Large intestine (tissue), 3 donors: Measurements from ENCODE around the gene ARMH4. TPM values are rescaled to one million over a fixed set of nuclear protein-coding genes. Genes with fewer than 3 reads are reported as not detected.

Experiments
- DNase-seq, 2 donors: peaks; one replicate each; pipeline versions ENCODE4 v3.0.0 to v3.0.0-alpha.2; 2013
- H3K27ac ChIP-seq: one replicate; pipeline ENCODE4 v1.5.1; 2013; ENCODE audit warnings: low read length
- H3K27me3 ChIP-seq: 2 replicates; pipeline ENCODE4 v1.6.1; 2013; ENCODE audit warnings: low read length; ENCODE audit not compliant: control insufficient read depth, insufficient read depth
- H3K36me3 ChIP-seq: 2 replicates; pipeline ENCODE4 v1.6.1; 2013; ENCODE audit warnings: low read length; ENCODE audit not compliant: control insufficient read depth, insufficient read depth
- H3K4me1 ChIP-seq: one replicate; pipeline ENCODE4 v1.6.1; 2013; ENCODE audit warnings: low read length; ENCODE audit not compliant: control insufficient read depth, insufficient read depth
- H3K4me3 ChIP-seq: one replicate; pipeline ENCODE4 v1.5.1; 2013; ENCODE audit warnings: low read length
- H3K9me3 ChIP-seq: one replicate; pipeline ENCODE4 v1.6.1; 2013; ENCODE audit warnings: mild to moderate bottlenecking, low read depth, low read length, moderate library complexity; ENCODE audit not compliant: control insufficient read depth
- WGBS: methylation state at CpG from one replicate; pipeline ENCODE4 v1.1.5; 2013; ENCODE audit warnings: low lambda C conversion rate; ENCODE audit not compliant: insufficient coverage; 5-methylcytosine and 5-hydroxymethylcytosine counted together
- polyA plus RNA-seq: library from polyadenylated mRNA; unstranded; fragments of 120-200 nt; gene quantifications from one replicate; pipeline ENCODE4 v1.2.1, GENCODE V29; 2013

Gene ARMH4
- polyA plus RNA-seq, 1 donor = 3.8 TPM

GRCh38 chr14:58146399-58146798, 5.6 kb downstream of the ARMH4 start:
- no CpG with 5 or more reads among the region's 1 CpG for WGBS
- H3K27me3 ChIP-seq = peaks cover 22% of the 10 kb centered on the region
- no peak for DNase-seq
- H3K4me1 ChIP-seq = no peaks in the 10 kb centered on the region
- no peak overlapping the region for H3K4me3 ChIP-seq
- no peak overlapping the region for H3K27ac ChIP-seq
- no peaks in the 10 kb centered on the region for H3K9me3 ChIP-seq
- no peaks in the 10 kb centered on the region for H3K36me3 ChIP-seq

- no peak for DNase-seq
Measured at GRCh38 chr14:58145936-58146335, 6.1 kb downstream of the ARMH4 start.

GRCh38 chr14:58143106-58143505, 8.9 kb downstream of the ARMH4 start:
- H3K4me3 ChIP-seq = no peak overlapping the region
- H3K27me3 ChIP-seq = peaks cover under 1% of the 10 kb centered on the region
- WGBS = 57% methylated on average over 1 of the region's 3 CpGs
- H3K27ac ChIP-seq = no peak overlapping the region
- H3K36me3 ChIP-seq = no peaks in the 10 kb centered on the region
- no peak for DNase-seq
- H3K4me1 ChIP-seq = peaks cover 11% of the 10 kb centered on the region
- no peaks in the 10 kb centered on the region for H3K9me3 ChIP-seq

More at GRCh38 chr14:58145936-58146335, 6.1 kb downstream of the ARMH4 start:
- no peak overlapping the region for H3K27ac ChIP-seq
- WGBS = 100% methylated on average over 1 of the region's 1 CpG
- H3K36me3 ChIP-seq = no peaks in the 10 kb centered on the region
- H3K4me1 ChIP-seq = no peaks in the 10 kb centered on the region
- no peaks in the 10 kb centered on the region for H3K9me3 ChIP-seq
- H3K27me3 ChIP-seq = peaks cover 17% of the 10 kb centered on the region
- no peak overlapping the region for H3K4me3 ChIP-seq

GRCh38 chr14:58141893-58142292, 10.1 kb downstream of the ARMH4 start:
- Histone ChIP-seq H3K9me3 (no peaks in the 10 kb centered on the region), H3K36me3 (no peaks in the 10 kb centered on the region), H3K4me1 (peaks cover 11% of the 10 kb centered on the region), H3K4me3 (no peak overlapping the region), H3K27me3 (no peaks in the 10 kb centered on the region), H3K27ac (no peak overlapping the region)
- no peak for DNase-seq

- H3K27ac ChIP-seq = no peak overlapping the region
- no peak overlapping the region for H3K4me3 ChIP-seq
- no peaks in the 10 kb centered on the region for H3K36me3 ChIP-seq
- no peak for DNase-seq
- no peaks in the 10 kb centered on the region for H3K27me3 ChIP-seq
- no peaks in the 10 kb centered on the region for H3K9me3 ChIP-seq
- H3K4me1 ChIP-seq = peaks cover 11% of the 10 kb centered on the region
- 80% methylated on average over 1 of the region's 10 CpGs for WGBS
Measured at GRCh38 chr14:58138714-58139482, 13.1 kb downstream of the ARMH4 start.

- Histone ChIP-seq H3K4me1 (peaks cover 11% of the 10 kb centered on the region), H3K36me3 (no peaks in the 10 kb centered on the region), H3K4me3 (no peak overlapping the region), H3K9me3 (no peaks in the 10 kb centered on the region), H3K27me3 (no peaks in the 10 kb centered on the region), H3K27ac (peak overlapping the region; percentile 60)
- 40% methylated on average over 1 of the region's 10 CpGs for WGBS
- peak; percentile 65 to 86 for DNase-seq
Measured at GRCh38 chr14:58138031-58138713, 13.8 kb downstream of the ARMH4 start.

- no CpG with 5 or more reads among the region's 1 CpG for WGBS
- no peak overlapping the region for H3K27ac ChIP-seq
- peaks cover 7% of the 10 kb centered on the region for H3K4me1 ChIP-seq
- H3K4me3 ChIP-seq = no peak overlapping the region
- DNase-seq = no peak
- H3K9me3 ChIP-seq = no peaks in the 10 kb centered on the region
- H3K36me3 ChIP-seq = no peaks in the 10 kb centered on the region
- H3K27me3 ChIP-seq = no peaks in the 10 kb centered on the region
Measured at GRCh38 chr14:58133739-58134138, 18.3 kb downstream of the ARMH4 start.

- no peaks in the 10 kb centered on the region for H3K27me3 ChIP-seq
- no peak for DNase-seq
- no peak overlapping the region for H3K4me3 ChIP-seq
- no peaks in the 10 kb centered on the region for H3K4me1 ChIP-seq
- no CpG with 5 or more reads among the region's 1 CpG for WGBS
- no peaks in the 10 kb centered on the region for H3K9me3 ChIP-seq
- H3K36me3 ChIP-seq = no peaks in the 10 kb centered on the region
- no peak overlapping the region for H3K27ac ChIP-seq
Measured at GRCh38 chr14:58131386-58131785, 20.6 kb downstream of the ARMH4 start.

GRCh38 chr14:58130116-58130782, 21.8 kb downstream of the ARMH4 start:
- no peaks in the 10 kb centered on the region for H3K4me1 ChIP-seq
- no peaks in the 10 kb centered on the region for H3K27me3 ChIP-seq
- no CpG with 5 or more reads among the region's 4 CpGs for WGBS

GRCh38 chr14:58129208-58129607, 22.8 kb downstream of the ARMH4 start:
- no peak overlapping the region for H3K4me3 ChIP-seq
- H3K9me3 ChIP-seq = no peaks in the 10 kb centered on the region
- H3K4me1 ChIP-seq = no peaks in the 10 kb centered on the region
- H3K27ac ChIP-seq = no peak overlapping the region
- H3K36me3 ChIP-seq = no peaks in the 10 kb centered on the region
- 94% methylated on average over 2 of the region's 4 CpGs for WGBS
- H3K27me3 ChIP-seq = no peaks in the 10 kb centered on the region
- DNase-seq = no peak

More at GRCh38 chr14:58130116-58130782, 21.8 kb downstream of the ARMH4 start:
- Histone ChIP-seq H3K4me3 (no peak overlapping the region), H3K36me3 (no peaks in the 10 kb centered on the region), H3K27ac (no peak overlapping the region), H3K9me3 (no peaks in the 10 kb centered on the region)
- no peak for DNase-seq
